RPMI8226 (cell line): ENCODE data around the gene SMYD3.

ENCODE experiments used
- DNase-seq: peaks from one replicate; pipeline ENCODE4 v3.0.0-alpha.2; 2015

The SMYD3 gene

DNA sequence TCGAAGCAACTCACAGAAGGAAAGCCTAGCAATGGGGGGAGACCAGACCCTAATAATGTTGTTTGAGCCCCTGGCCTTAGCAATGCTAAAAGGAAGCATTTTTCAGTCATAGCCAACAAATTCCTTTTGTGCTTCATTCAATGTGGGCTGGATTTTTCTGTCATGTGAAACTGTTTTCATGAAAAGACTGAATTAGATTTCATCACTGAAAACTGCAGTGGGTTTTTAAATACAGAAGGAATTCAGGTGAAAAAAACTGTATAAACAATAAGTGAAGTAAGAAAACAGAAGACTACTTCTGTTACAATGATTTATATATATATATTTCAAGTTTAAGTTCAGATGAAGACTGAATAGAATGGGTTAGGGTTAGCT, 204.8 kb downstream of the SMYD3 start:
- no peak for DNase-seq

DNA sequence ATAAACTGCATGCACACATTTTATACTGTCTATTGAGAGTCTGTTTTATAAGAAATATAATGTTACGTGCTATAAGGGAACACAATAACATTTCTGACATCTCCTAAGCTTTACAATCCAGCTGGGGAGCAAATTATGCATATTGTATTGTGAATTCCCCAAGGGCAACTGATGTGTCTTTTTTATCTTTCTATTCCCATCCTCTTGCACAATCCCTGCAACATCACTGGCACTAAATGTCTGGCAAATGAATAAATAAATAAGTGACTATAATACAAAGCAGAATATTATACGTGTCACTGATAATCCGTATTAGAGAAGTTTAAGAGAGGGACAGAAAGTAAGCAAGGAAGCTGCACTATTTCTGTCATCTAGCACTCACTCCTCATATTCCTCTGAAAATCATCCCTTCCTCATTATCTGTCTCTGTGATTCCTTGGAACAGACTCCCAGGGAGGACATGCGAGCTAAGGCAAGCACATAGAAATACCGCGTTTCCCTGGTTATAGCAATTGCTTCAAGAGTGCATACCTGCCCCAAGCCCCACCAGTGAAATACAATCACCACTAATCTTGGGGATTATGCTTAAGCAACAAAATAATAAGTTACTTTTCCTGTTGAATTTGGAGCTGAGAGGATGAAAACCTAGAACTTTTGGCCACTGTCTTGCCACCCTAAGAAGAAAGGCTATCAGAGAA, 205.4 kb downstream of the SMYD3 start:
- no peak for DNase-seq

DNA sequence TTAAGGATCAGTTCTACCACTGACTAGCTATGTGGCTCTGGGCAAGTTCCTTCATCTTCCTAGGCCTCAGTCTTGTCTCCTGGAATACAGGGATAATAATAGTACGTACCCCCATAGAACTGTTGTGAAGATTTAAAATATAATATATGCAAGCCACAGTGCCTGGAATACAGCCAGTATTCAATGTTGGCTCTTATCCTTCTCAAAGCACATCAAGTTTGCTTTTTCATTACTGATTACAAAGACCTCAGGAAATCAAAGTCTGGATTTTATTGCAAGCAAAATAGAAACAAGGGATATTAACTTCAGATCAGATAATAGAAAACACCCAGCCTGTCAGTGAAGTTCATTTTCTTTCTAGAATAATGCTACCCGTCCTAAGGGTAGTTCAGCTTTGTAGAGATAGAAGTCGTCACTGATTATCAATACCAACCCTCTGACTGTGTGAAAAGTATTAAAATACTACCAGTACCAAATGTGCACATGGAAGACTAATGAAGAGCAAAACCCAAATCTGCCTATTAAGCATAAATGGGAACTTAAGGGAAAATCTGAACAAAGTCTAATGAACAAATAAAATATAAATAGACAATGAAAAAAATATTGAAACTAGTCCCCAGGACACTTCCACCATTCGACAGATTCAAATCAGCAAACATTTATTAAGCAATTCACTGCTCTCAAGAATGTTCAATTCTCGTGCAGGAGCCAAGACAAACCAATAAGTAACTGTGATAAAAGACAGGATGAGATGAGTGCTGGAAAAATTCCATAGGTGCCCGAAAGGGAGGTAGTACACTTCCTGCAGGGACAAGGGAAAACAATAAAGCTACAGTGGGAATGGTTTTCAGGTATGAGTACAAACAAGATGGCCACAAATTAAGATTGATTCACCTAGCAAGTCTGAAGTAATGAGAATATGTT, 206.2 kb downstream of the SMYD3 start:
- no peak for DNase-seq

DNA sequence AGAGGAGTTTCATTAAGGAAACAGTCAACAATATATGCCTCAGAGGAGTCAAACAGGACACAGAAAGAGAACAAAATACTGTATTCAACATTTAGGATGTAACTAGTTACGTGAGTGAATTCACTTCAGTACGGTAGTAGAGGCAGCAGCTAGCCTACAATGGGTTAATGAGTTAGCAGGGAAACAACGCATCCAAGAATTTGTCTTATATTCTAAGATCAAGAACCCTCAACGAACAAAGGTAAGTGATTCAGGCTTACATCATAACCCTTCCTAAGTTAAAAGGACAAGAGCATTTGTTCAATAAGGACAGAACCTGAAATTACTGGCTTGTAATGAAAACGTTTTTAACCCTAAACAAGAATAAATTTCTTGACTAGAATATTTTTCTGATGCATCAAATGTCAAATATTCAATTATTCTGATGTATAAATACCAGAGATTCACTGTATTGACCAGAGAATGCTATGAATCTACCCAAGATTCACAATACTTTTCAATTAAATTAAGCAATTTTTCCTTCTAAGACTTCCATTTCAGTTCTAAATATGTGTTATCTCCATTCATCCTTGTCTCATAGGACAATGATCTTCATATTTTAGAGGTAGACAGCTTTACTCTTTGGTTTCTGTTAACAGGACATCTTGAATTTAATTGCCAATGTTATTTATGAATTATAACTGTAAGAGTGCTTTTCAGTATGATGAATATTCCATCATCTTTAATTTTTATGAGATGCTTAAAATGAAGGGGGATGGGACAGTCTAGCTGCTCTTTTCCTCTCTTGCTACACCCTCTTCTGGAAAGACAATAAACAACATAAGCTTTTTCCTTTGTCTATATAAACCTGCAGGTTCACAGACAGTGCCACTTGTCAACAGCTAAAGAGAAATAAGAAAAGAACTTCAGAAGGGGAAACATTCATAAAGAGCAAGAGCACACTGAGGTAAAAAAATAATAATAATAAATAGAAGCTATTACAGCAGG, 209.5 kb downstream of the SMYD3 start:
- no peak for DNase-seq

DNA sequence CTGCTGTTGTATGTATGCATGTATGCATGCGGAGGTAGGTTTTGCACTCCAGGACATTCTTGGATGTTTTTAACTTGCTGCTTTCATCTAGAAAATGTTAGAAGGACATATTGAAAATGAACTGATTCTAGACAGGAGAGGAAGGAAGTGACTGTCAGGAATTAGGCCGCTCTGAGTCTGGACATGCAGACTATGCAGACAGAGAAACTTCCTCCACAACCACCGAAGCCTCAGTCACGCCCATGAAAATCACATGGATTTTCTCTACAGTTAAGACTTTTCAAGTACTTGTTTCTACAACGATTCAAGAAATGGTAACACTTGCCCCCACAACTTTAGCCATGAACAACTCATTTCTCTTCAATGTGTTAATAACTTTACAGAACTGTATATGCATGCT, 211.1 kb downstream of the SMYD3 start:
- DNase-seq: no peak

DNA sequence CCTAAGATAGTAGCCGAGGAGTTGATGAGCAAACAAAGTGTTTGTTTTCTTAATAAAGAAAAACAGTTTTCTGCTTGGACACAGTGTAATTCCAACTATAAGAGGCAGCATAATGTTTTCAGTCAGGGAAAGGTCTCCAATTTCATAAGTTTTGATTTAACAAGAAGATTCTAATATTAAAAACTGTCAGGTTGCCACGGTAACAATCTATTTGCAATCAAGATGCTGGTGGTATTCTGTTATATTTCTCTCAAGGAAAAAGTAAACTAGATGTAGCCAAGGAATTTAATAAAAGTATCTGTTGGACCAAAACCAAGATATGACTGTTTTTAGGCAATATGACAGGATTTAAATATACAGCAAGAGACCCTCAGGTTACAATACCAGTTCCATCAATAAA, 211.7 kb downstream of the SMYD3 start:
- no peak for DNase-seq

GRCh38 chr1:246294263-246294662, 212.8 kb downstream of the SMYD3 start:
- no peak for DNase-seq

GRCh38 chr1:246293366-246294121, 213.5 kb downstream of the SMYD3 start:
- DNase-seq: no peak

DNA sequence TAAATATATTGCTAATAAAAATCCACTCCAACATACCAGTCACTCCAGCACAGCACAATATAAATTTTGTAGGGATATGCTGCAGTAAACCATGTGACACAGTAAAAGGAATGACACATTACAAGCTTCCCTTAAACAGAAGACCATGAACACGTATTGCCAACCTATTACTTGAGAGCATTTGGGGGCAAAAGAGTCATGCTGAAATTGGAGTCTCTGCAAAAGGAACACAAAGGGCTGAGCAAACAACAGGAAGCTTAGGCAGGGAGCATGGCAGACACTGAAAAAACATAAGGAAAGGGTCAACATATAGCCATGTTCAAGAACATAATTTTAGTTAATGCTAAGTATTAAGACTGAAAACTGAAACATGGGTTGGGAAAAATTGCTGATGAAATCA, 214.5 kb downstream of the SMYD3 start:
- no peak for DNase-seq

- DNase-seq: no peak
Observed at GRCh38 chr1:246291127-246291526, 216.0 kb downstream of the SMYD3 start.

GRCh38 chr1:246283771-246284410, 223.2 kb downstream of the SMYD3 start:
- DNase-seq: no peak

GRCh38 chr1:246281639-246282038, 225.4 kb downstream of the SMYD3 start:
- no peak for DNase-seq

DNA sequence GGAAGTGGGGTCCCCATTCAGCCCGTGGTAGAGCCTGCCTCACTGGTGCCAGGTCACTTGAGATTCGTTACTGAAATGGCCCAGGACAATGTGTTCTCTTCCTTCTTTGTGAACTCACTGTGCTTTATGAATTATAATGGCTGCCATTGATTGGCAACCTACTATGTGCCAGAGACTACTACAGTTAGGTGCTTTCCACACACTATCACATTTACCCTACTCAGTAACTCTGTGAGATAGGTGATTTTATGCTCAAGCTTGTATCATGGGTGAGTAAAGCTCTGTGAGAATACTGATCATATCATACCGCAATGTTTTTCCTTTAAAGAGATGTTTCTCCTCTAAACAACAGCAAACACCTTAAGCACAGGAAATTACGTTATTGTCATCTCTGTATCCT, 225.9 kb downstream of the SMYD3 start:
- DNase-seq: no peak

DNA sequence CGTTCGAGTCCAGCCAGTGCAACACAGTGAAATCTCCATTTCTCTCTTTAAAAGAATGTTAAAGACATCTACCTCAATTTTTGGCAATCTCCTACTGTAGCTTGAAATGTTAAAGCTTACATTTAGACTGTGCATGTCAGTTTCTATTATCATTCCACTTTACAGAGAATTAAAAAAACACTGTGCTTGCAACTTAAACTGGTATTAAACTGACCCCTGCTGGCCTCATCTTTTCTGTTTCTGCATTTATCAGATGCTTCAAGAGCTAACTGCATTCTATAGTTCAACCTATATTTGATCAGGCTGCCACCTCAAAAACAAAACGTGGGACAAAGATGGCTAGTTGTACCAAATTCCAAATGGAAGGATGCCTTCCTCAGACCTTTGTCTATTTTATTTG, 226.5 kb downstream of the SMYD3 start:
- peak; percentile 48 for DNase-seq

DNA sequence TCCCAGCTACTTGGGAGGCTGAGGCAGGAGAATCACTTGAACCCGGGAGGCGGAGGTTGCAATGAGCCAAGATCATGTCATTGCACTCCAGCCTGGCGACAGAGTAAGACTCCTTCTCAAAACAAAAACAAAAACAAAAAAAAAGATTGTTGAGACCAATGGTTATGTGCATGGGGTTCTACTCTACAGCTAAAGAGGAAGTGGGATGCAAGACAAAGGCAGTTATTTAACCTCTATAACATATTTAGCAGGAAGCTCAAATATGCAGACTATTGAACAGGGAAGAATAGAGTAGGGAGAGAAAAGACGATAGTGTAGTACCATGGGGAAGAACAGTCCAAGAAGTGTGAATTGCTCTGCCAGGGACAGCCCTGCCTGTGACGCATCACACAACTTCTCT, 227.7 kb downstream of the SMYD3 start:
- DNase-seq: no peak

DNA sequence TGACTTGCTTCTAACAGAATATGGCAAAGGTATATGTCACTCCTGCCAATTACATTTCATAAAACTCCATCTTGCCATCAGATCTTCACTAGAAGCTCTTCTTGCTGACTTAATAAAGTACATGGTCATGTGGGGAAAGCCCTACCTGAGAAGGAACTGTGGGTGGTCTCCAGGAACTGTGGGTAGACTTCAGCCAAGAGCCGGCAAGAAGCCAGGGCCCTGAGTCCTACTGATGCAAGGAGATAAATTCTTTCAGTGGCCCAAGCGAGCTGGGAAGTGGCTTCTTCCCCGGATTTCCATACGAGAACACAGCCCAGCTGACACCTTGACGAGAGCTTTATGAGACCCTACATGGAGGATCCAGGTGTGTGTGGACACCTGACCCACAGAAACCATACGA, 228.7 kb downstream of the SMYD3 start:
- DNase-seq: no peak

DNA sequence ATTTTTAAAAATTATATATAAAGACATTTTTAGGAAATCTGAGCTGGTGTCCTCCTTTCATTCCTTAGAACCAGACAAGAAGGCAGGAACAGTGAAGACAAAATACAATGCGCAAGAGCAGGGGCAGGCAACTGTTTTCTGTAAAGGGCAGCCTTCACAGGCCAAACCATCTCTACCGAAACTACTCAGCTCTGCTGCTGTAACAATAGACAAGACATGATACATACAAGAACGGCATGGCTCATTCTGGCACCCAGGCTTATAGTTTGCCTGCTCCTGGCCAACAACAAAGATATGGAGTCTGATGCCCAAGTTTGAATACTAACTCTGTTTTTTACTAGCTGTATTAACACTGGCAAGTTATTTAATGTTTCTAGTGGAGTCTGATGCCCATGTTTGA, 232.0 kb downstream of the SMYD3 start:
- no peak for DNase-seq

- no peak for DNase-seq
Observed at GRCh38 chr1:246274186-246274585, 232.9 kb downstream of the SMYD3 start.

DNA sequence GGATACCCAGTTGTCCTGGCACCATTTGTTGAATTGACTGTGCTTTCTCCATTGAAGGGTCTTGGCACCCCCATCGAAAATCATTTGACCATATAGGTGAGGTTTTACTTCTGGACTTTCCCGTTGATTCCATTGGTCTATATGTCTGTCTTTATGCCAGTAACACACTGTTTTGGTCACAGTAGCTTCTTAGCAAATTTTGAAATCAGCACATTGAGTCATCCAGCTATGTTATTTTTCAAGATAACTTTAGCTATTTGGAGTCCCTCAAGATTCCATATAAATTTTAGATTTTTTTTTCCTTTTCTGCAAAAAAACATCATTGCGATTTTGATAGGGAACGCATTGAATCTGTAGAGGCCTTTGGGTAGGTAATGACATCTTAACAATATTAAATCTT, 235.6 kb downstream of the SMYD3 start:
- DNase-seq: no peak

GRCh38 chr1:246270236-246270635, 236.8 kb downstream of the SMYD3 start:
- no peak for DNase-seq

DNA sequence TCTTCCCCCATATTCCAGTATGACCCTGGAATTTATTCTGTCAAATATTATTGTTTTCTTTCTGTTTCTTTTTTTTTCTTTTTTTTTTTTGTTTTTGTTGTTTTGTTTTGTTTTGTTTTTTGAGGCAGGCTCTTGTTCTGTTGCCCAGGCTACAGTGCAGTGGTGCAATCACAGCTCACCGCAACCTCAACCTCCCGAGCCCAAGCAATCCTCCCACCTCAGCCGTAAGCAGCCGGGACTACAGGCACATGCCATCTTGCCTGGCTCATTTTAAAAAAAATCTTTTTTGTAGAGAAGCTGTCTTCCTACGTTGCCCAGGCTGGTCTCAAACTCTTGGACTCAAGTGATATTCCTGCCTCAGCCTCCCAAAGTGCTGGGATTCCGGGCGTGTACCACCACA, 237.6 kb downstream of the SMYD3 start:
- no peak for DNase-seq

DNA sequence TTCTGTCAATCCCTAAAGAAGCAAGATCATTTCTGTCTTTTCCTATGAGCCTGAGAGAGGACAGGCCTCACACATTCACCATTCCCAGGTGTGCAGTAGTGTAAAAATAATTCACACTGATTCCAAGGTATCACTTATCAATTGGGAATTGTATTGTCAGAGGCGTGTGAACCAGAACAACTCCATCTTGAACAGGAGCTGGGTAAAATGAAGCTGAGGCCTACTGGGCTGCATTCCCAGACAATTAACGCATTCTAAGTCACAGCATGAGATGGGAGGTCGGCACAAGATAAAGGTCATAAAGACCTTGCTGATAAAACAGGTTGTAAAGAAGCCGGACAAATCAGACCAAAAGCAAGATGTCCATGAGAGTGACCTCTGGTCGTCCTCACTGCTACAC, 239.2 kb downstream of the SMYD3 start:
- DNase-seq: no peak
